Mesenchymal stem cell (in vitro differentiated cells and primary cell): ENCODE data around the gene CD2AP.
"Not testable (repeated sequence)": the region's sequence is repeated elsewhere in the genome, so short reads cannot be mapped to it uniquely, and the experiment has no call there.

Experiments
- DNase-seq: peaks from one replicate; pipeline ENCODE4 v3.0.0-alpha.2; 2013
- H2AFZ ChIP-seq: one replicate; pipeline ENCODE4 v1.6.1; 2013; ENCODE audit warnings: low read depth, mild to moderate bottlenecking, control low read depth, inconsistent platforms, low read length, moderate library complexity
- H2AK5ac ChIP-seq: 2 replicates; pipeline ENCODE4 v1.6.1; 2013; ENCODE audit warnings: low read length, moderate library complexity, mild to moderate bottlenecking, inconsistent platforms; ENCODE audit not compliant: severe bottlenecking
- H2BK120ac ChIP-seq: one replicate; pipeline ENCODE4 v1.6.1; 2013; ENCODE audit warnings: low read depth, mild to moderate bottlenecking, inconsistent platforms, low read length, moderate library complexity
- H2BK12ac ChIP-seq, 2 experiments: one replicate each; pipeline ENCODE4 v1.6.1; 2013; ENCODE audit warnings: inconsistent platforms in 2 of 2, low read length in 2 of 2, mild to moderate bottlenecking in 2 of 2, moderate library complexity in 2 of 2, control low read depth in 1 of 2
- H2BK15ac ChIP-seq: one replicate; pipeline ENCODE4 v1.6.1; 2013; ENCODE audit warnings: mild to moderate bottlenecking, low read depth, inconsistent platforms; ENCODE audit not compliant: poor library complexity, severe bottlenecking
- H2BK5ac ChIP-seq: 2 replicates; pipeline ENCODE4 v1.6.1; 2013; ENCODE audit warnings: low read depth, mild to moderate bottlenecking, low read length, control low read depth, inconsistent platforms; ENCODE audit not compliant: poor library complexity, severe bottlenecking
- H3K14ac ChIP-seq, 2 experiments: one replicate each; pipeline ENCODE4 v1.6.1; 2013; ENCODE audit warnings: inconsistent platforms in 2 of 2, low read length in 2 of 2, control low read depth in 1 of 2, mild to moderate bottlenecking in 1 of 2, moderate library complexity in 1 of 2
- H3K18ac ChIP-seq, 2 experiments: one replicate each; pipeline ENCODE4 v1.6.1; 2013; ENCODE audit warnings: inconsistent platforms in 2 of 2, low read length in 2 of 2, control low read depth in 1 of 2, low read depth in 1 of 2, mild to moderate bottlenecking in 1 of 2
- H3K23ac ChIP-seq, 2 experiments: one replicate each; pipeline ENCODE4 v1.6.1; 2013; ENCODE audit warnings: inconsistent platforms in 2 of 2, low read length in 2 of 2, mild to moderate bottlenecking in 2 of 2, moderate library complexity in 2 of 2, control low read depth in 1 of 2
- H3K27ac ChIP-seq: 2 replicates; pipeline ENCODE4 v1.5.1; 2013; ENCODE audit warnings: mild to moderate bottlenecking, moderate library complexity, low read length, control low read depth, inconsistent platforms; ENCODE audit not compliant: poor library complexity, severe bottlenecking
- H3K27me3 ChIP-seq, 2 experiments: 2 replicates each; pipeline versions ENCODE4 v1.6.1 to v1.7.0; 2013; ENCODE audit warnings: low read length in 2 of 2, mild to moderate bottlenecking in 2 of 2, moderate library complexity in 2 of 2, control low read depth in 1 of 2, inconsistent platforms in 1 of 2; ENCODE audit not compliant: control insufficient read depth in 1 of 2, insufficient read depth in 1 of 2
- H3K36me3 ChIP-seq, 2 experiments: 2 replicates each; pipeline versions ENCODE4 v1.6.1 to v1.7.0; 2013; ENCODE audit warnings: low read length in 2 of 2, control low read depth in 1 of 2, inconsistent platforms in 1 of 2, low read depth in 1 of 2, mild to moderate bottlenecking in 1 of 2; ENCODE audit not compliant: insufficient read depth in 2 of 2, control insufficient read depth in 1 of 2
- H3K4ac ChIP-seq, 2 experiments: one replicate each; pipeline ENCODE4 v1.6.1; 2013; ENCODE audit warnings: inconsistent platforms in 2 of 2, low read length in 2 of 2, mild to moderate bottlenecking in 2 of 2, moderate library complexity in 2 of 2, control low read depth in 1 of 2, low read depth in 1 of 2
- H3K4me1 ChIP-seq: 2 replicates; pipeline ENCODE4 v1.6.1; 2013; ENCODE audit warnings: low read depth, low read length, control low read depth; ENCODE audit not compliant: control insufficient read depth, insufficient read depth
- H3K4me2 ChIP-seq: 2 replicates; pipeline ENCODE4 v1.6.1; 2013; ENCODE audit warnings: low read length, mild to moderate bottlenecking, inconsistent platforms; ENCODE audit not compliant: poor library complexity, severe bottlenecking
- H3K4me3 ChIP-seq, 2 experiments: 2 replicates each; pipeline versions ENCODE4 v1.5.1 to v1.7.0; 2013; ENCODE audit warnings: low read length in 2 of 2, mild to moderate bottlenecking in 2 of 2, control low read depth in 1 of 2, low read depth in 1 of 2; ENCODE audit not compliant: insufficient read depth in 1 of 2
- H3K79me1 ChIP-seq: replicated peaks from 2 replicates; pipeline ENCODE4 v1.6.1; 2013; ENCODE audit warnings: mild to moderate bottlenecking, control low read depth, low read length, inconsistent platforms; ENCODE audit not compliant: poor library complexity, severe bottlenecking
- H3K9ac ChIP-seq: 2 replicates; pipeline ENCODE4 v1.7.0; 2013; ENCODE audit warnings: mild to moderate bottlenecking, low read length, moderate library complexity
- H3K9me3 ChIP-seq: 2 replicates; pipeline ENCODE4 v1.7.0; 2013; ENCODE audit warnings: mild to moderate bottlenecking, low read length; ENCODE audit not compliant: control insufficient read depth
- H4K8ac ChIP-seq: one replicate; pipeline ENCODE4 v1.6.1; 2013; ENCODE audit warnings: inconsistent platforms, mild to moderate bottlenecking, low read length, moderate library complexity
- H4K91ac ChIP-seq: one replicate; pipeline ENCODE4 v1.6.1; 2013; ENCODE audit warnings: mild to moderate bottlenecking, low read length, inconsistent platforms
- WGBS: methylation state at CpG from one replicate; pipeline ENCODE4 v1.1.7; 2013; ENCODE audit warnings: mixed read lengths; 5-methylcytosine and 5-hydroxymethylcytosine counted together

Gene CD2AP

GRCh38 chr6:47647626-47648025 is 170.0 kb downstream of the CD2AP start:
- H2AFZ ChIP-seq, H3K9me3 ChIP-seq, H3K4ac ChIP-seq, H3K4me1 ChIP-seq, DNase-seq, H4K91ac ChIP-seq, H2BK15ac ChIP-seq, H3K36me3 ChIP-seq, H3K79me1 ChIP-seq, H3K27ac ChIP-seq, H4K8ac ChIP-seq, H3K4me3 ChIP-seq, H2AK5ac ChIP-seq, H3K9ac ChIP-seq, H3K14ac ChIP-seq, H3K23ac ChIP-seq, H3K4me2 ChIP-seq, H2BK5ac ChIP-seq, H3K27me3 ChIP-seq, H2BK12ac ChIP-seq, H3K18ac ChIP-seq, H2BK120ac ChIP-seq: not testable (repeated sequence)
- WGBS = 79% methylated on average over 4 of the region's 4 CpGs

- no peak overlapping the region for H2BK12ac ChIP-seq
- no peak overlapping the region for H3K27ac ChIP-seq
- DNase-seq = no peak
- H3K4ac ChIP-seq = no peak overlapping the region
- no peak overlapping the region for H2AFZ ChIP-seq
- no peak overlapping the region for H2BK5ac ChIP-seq
- no peak overlapping the region for H3K4me2 ChIP-seq
- no peak overlapping the region for H3K23ac ChIP-seq
- H3K36me3 ChIP-seq = no peaks in the 10 kb centered on the region
- H3K4me3 ChIP-seq = no peak overlapping the region
- no peak overlapping the region for H3K14ac ChIP-seq
- no peak overlapping the region for H4K91ac ChIP-seq
- H2BK15ac ChIP-seq = no peak overlapping the region
- no peak overlapping the region for H4K8ac ChIP-seq
- H3K9ac ChIP-seq = no peak overlapping the region
- no peak overlapping the region for H3K18ac ChIP-seq
- H3K4me1 ChIP-seq = no peaks in the 10 kb centered on the region
- H3K27me3 ChIP-seq = no peaks in the 10 kb centered on the region
- no peak overlapping the region for H2AK5ac ChIP-seq
- H3K79me1 ChIP-seq = no peaks in the 10 kb centered on the region
- H3K9me3 ChIP-seq = no peaks in the 10 kb centered on the region
- H2BK120ac ChIP-seq = no peak overlapping the region
- 79% methylated on average over 2 of the region's 2 CpGs for WGBS
Observed at GRCh38 chr6:47648031-47648430, 170.4 kb downstream of the CD2AP start.

- H4K91ac ChIP-seq = no peak overlapping the region
- no peaks in the 10 kb centered on the region for H3K9me3 ChIP-seq
- no peak overlapping the region for H3K4me2 ChIP-seq
- no peak overlapping the region for H3K23ac ChIP-seq
- H2BK120ac ChIP-seq = no peak overlapping the region
- no peaks in the 10 kb centered on the region for H3K36me3 ChIP-seq
- 81% methylated on average over 2 of the region's 3 CpGs for WGBS
- H2AFZ ChIP-seq = no peak overlapping the region
- DNase-seq = peak; percentile 10
- H3K27me3 ChIP-seq = no peaks in the 10 kb centered on the region
- H2BK15ac ChIP-seq = no peak overlapping the region
- peak overlapping the region; percentile 97 for H3K27ac ChIP-seq
- no peak overlapping the region for H3K4me3 ChIP-seq
- no peak overlapping the region for H2BK12ac ChIP-seq
- no peaks in the 10 kb centered on the region for H3K79me1 ChIP-seq
- no peak overlapping the region for H3K14ac ChIP-seq
- H3K4me1 ChIP-seq = peaks cover 2% of the 10 kb centered on the region
- no peak overlapping the region for H3K4ac ChIP-seq
- H3K18ac ChIP-seq = no peak overlapping the region
- H3K9ac ChIP-seq = peak overlapping the region; percentile 63
- H2BK5ac ChIP-seq = no peak overlapping the region
- H4K8ac ChIP-seq = no peak overlapping the region
- H2AK5ac ChIP-seq = no peak overlapping the region
Observed at GRCh38 chr6:47650553-47651432, 173.2 kb downstream of the CD2AP start.

- no peak overlapping the region for H2AFZ ChIP-seq
- H3K4me2 ChIP-seq = peak overlapping the region; percentile 60
- 56% methylated on average over 4 of the region's 6 CpGs for WGBS
Observed at GRCh38 chr6:47651505-47651944, 173.9 kb downstream of the CD2AP start.

More at GRCh38 chr6:47651505-47651944, 173.9 kb downstream of the CD2AP start:
- H3K79me1 ChIP-seq = no peaks in the 10 kb centered on the region
- no peak overlapping the region for H3K4ac ChIP-seq
- no peak overlapping the region for H3K4me3 ChIP-seq
- no peak overlapping the region for H3K14ac ChIP-seq
- H3K23ac ChIP-seq = no peak overlapping the region
- H3K4me1 ChIP-seq = peaks cover 7% of the 10 kb centered on the region
- no peak overlapping the region for H2AK5ac ChIP-seq
- H2BK15ac ChIP-seq = no peak overlapping the region
- no peak overlapping the region for H2BK120ac ChIP-seq
- H4K8ac ChIP-seq = no peak overlapping the region
- no peak overlapping the region for H2BK5ac ChIP-seq
- peak; percentile 30 for DNase-seq
- H3K18ac ChIP-seq = no peak overlapping the region
- no peaks in the 10 kb centered on the region for H3K9me3 ChIP-seq
- H3K36me3 ChIP-seq = no peaks in the 10 kb centered on the region
- peak overlapping the region; percentile 97 for H3K27ac ChIP-seq
- no peak overlapping the region for H2BK12ac ChIP-seq
- H3K27me3 ChIP-seq = no peaks in the 10 kb centered on the region
- H4K91ac ChIP-seq = no peak overlapping the region
- peak overlapping the region; percentile 63 for H3K9ac ChIP-seq
